Activated naive CD4-positive, alpha-beta T cell treated with anti-CD3 and anti-CD28 coated beads for 36 hours (primary cell): ENCODE data around the gene TREX2. TPM values are rescaled to one million over a fixed set of nuclear protein-coding genes. Genes with fewer than 3 reads are reported as not detected.
A peak's percentile ranks its signal among the peaks of the same experiment; 100 is the strongest.

Experiments used
- CTCF ChIA-PET: fragments of 350-600 bp; sonication (Branson Sonifier 250); formaldehyde crosslinking; loops from one replicate; lab custom pipeline; 2021; ENCODE audit warnings: antibody characterized with exemption; lab: Charles Lee
- DNase-seq: peaks from one replicate; pipeline ENCODE4 v3.0.0-alpha.2; 2020
- H3K27ac Mint-ChIP-seq: one replicate; pipeline ENCODE4 v1.8.0; 2021; ENCODE audit warnings: mild to moderate bottlenecking, mixed read lengths
- H3K27me3 Mint-ChIP-seq: one replicate; pipeline ENCODE4 v1.8.0; 2021; ENCODE audit warnings: low read depth, mixed read lengths
- H3K36me3 Mint-ChIP-seq: one replicate; pipeline ENCODE4 v1.8.0; 2021; ENCODE audit warnings: low read depth, mixed read lengths
- H3K4me1 Mint-ChIP-seq: one replicate; pipeline ENCODE4 v1.8.0; 2021; ENCODE audit warnings: low read depth, mixed read lengths
- H3K4me3 Mint-ChIP-seq: one replicate; pipeline ENCODE4 v1.8.0; 2021; ENCODE audit warnings: mild to moderate bottlenecking, moderate library complexity, mixed read lengths
- H3K9me3 Mint-ChIP-seq: one replicate; pipeline ENCODE4 v1.8.0; 2021; ENCODE audit warnings: mixed read lengths
- intact Hi-C: fragments of 100-400 bp; cut with micrococcal nuclease; formaldehyde crosslinking; loops from one replicate; pipeline ENCODE4 v1.15.1; 2023
- total RNA-seq, 2 experiments: library from RNA; stranded (reverse); gene quantifications; one replicate each; pipeline ENCODE4 v1.2.3, GENCODE V29; 2021

Gene TREX2
- total RNA-seq, 2 experiments from 2014 or later: 1.0 to 1.2 TPM

DNA sequence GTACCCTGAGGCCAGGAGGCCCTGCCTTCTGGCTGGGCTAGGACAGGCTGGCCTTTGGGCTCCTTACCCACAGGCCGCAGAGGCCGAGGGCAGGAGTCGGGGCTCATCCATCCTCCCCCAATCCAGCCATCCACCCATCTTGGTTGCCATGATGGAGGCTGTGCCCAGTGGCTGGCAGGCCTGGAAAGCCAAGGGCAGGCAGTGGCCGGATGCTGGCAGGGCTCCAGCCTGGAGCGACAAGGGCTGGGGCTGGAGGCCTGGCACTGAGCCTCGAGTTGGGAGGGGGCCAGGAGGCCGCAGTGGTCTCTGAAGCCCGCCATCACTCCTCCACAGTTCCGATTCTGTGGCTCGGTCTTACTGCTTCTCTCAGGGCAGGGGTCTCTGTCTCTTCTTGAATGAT is 40.3 kb upstream of the TREX2 start:
- Mint-ChIP-seq H3K27ac (no peak overlapping the region), H3K27me3 (no peaks in the 10 kb centered on the region), H3K9me3 (no peaks in the 10 kb centered on the region), H3K4me1 (no peaks in the 10 kb centered on the region), H3K36me3 (no peaks in the 10 kb centered on the region), H3K4me3 (no peak overlapping the region)
- intact Hi-C loops: no loop called here
- CTCF ChIA-PET: no interaction called here
- DNase-seq: no peak

DNA sequence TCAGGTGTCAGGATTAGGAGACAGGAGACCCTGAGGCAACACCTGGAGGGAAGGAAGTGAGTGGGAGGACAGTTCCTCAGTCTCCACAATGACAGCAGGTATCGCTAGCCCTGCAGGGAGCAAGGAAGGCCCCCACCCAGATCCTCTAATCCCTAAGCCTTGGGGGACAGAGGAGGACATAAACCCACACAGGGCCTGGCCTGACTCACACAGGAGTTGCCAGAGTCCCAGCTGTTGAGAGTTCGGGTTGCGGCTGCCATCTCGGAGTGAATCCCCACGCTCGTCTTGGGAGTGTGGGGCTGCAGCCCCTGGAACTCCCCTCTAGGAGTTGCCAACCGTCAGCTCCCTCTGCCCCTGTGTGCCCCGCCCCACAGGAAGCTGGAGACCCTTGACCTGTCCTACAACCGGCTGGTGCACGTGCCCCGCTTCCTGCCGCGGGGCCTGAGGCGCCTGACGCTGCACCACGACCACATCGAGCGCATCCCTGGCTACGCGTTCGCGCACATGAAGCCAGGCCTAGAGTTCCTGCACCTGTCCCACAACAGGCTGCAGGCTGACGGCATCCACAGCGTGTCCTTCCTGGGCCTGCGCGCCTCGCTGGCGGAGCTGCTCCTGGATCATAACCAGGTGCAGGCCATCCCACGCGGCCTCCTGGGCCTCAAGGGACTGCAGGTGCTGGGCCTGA is 39.7 kb upstream of the TREX2 start:
- no peak overlapping the region for H3K4me3 Mint-ChIP-seq
- intact Hi-C loops: no loop called here
- no peak for DNase-seq
- no peaks in the 10 kb centered on the region for H3K27me3 Mint-ChIP-seq
- no peaks in the 10 kb centered on the region for H3K9me3 Mint-ChIP-seq
- H3K27ac Mint-ChIP-seq: no peak overlapping the region
- no peaks in the 10 kb centered on the region for H3K36me3 Mint-ChIP-seq
- H3K4me1 Mint-ChIP-seq: no peaks in the 10 kb centered on the region
- CTCF ChIA-PET: no interaction called here

DNA sequence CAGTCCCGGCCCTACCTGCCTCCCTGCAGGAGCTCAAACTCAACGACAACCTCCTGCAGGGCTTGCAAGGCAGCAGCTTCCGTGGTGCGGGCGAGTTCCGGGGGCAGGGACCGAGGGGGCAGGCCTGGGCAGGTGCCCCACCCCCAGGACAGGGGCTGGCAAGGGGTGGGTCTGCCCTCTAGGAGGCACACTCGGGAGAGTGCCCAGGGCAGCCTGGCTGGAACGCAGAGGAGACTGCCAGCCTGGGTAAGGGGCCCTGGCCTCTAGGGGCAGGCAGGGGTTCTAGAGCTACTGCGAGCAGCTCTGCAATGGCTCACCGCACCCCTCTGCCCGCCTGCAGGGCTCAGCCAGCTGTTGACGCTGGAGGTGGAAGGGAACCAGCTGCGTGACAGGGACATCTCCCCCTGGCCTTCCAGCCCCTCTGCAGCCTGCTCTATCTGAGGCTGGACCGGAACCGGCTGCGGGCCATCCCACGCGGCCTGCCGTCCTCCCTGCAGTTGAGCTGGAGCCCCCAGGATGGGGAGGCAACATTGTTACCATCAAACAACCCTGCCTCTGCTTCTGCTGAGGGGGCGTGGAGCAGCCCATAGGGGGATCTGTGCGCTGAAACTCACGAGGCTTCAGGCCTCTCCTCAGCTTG is 36.6 kb upstream of the TREX2 start:
- Mint-ChIP-seq H3K9me3 (no peaks in the 10 kb centered on the region), H3K36me3 (no peaks in the 10 kb centered on the region), H3K4me3 (no peak overlapping the region), H3K27me3 (no peaks in the 10 kb centered on the region), H3K27ac (no peak overlapping the region), H3K4me1 (no peaks in the 10 kb centered on the region)
- CTCF ChIA-PET: no interaction called here
- no peak for DNase-seq
- intact Hi-C loops: no loop called here

DNA sequence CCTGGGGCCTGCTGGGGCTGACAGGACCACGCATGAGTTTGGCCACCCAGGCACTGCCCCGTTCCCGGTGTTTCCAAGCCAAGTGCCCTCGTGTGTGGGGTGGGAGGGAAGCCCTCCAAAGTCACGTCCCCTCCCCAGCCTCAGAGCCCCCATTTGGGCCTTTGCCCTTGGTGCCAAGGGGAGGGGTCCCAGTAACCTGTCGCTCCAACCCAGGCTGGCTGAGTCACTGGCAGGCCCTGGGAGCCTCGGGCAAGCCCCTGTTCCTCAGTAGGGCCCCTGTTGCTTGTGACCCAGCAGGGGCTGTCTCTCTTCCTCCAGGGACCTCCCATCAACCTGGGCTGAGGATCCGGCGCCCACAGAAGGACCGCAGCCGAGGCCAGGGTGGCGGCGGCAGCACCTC is 35.2 kb upstream of the TREX2 start:
- CTCF ChIA-PET: no interaction called here
- no peaks in the 10 kb centered on the region for H3K9me3 Mint-ChIP-seq
- DNase-seq: no peak
- intact Hi-C loops: no loop called here
- H3K27me3 Mint-ChIP-seq: no peaks in the 10 kb centered on the region
- H3K4me1 Mint-ChIP-seq: no peaks in the 10 kb centered on the region
- no peak overlapping the region for H3K27ac Mint-ChIP-seq
- H3K36me3 Mint-ChIP-seq: no peaks in the 10 kb centered on the region
- no peak overlapping the region for H3K4me3 Mint-ChIP-seq

DNA sequence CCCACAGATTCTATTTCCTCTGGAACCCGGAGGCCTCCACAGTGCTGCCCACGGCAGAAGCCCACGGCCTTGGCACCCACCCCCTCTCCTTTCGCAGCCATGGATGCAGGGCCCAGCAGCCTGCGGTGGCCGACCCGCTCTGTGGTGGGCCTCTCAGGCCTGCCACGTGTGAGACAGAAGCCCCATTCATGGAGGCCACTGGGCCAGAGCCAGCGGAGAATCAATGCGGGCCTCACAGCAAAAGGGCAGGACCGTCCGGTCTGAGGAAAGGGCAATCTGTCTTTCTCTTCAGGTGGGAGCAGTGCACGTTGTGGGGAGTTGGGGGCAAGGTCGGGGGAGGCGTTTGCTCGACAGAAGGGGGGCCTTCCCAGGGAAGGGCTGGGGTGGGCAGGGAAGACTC is 32.9 kb upstream of the TREX2 start:
- H3K4me3 Mint-ChIP-seq: no peak overlapping the region
- no peaks in the 10 kb centered on the region for H3K36me3 Mint-ChIP-seq
- no peak overlapping the region for H3K27ac Mint-ChIP-seq
- no peaks in the 10 kb centered on the region for H3K27me3 Mint-ChIP-seq
- DNase-seq: no peak
- intact Hi-C loops: no loop called here
- peaks cover 3% of the 10 kb centered on the region for H3K4me1 Mint-ChIP-seq
- CTCF ChIA-PET: no interaction called here
- H3K9me3 Mint-ChIP-seq: no peaks in the 10 kb centered on the region

DNA sequence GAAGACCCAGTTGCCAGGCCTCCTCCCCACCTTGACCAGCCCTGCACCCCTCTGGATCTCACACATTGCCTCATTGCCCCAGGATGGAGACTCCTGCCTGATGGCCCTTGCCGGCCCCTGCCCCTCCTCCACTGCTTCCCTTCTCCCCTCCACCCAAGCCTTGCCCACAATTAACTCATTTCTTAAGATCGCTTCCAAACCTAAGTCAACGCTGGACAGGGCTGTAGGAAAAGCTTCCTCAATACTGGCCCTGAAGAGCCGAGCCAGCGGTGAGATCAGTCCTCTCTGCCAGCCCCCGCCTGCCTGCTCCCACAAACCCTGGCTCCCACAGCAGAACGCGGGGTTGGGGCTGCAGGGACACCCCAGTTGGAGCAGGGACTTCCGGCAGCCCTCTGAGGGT is 32.0 kb upstream of the TREX2 start:
- no peaks in the 10 kb centered on the region for H3K9me3 Mint-ChIP-seq
- intact Hi-C loops: no loop called here
- CTCF ChIA-PET: no interaction called here
- H3K4me3 Mint-ChIP-seq: no peak overlapping the region
- H3K27ac Mint-ChIP-seq: no peak overlapping the region
- no peaks in the 10 kb centered on the region for H3K27me3 Mint-ChIP-seq
- peaks cover 3% of the 10 kb centered on the region for H3K4me1 Mint-ChIP-seq
- H3K36me3 Mint-ChIP-seq: no peaks in the 10 kb centered on the region
- DNase-seq: no peak

DNA sequence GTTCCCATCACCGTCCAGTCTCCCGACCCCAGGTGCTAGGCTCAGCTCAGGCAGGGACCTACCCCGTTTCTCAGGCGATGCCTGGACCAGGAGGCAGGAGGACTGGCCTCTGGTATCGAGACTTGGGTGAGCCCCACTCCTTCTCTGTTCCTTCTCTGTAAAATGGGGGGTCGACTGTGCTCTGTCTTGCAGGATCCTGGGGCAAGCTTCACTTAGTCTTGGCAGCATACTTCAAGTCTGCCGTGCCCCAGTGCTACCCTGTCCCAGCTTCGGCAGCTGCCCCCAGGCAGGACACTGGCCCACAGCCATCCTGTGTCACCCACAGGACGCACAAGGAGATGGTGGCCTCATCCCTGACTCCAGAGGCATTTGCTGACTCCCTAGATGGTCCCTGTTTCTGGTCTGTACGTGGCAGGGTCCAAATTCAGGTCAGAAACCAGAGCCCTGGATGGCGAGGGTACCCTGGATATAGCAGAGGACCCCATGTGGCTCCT is 31.6 kb upstream of the TREX2 start:
- Mint-ChIP-seq H3K36me3 (no peaks in the 10 kb centered on the region), H3K4me3 (no peak overlapping the region)
- CTCF ChIA-PET: no interaction called here

DNA sequence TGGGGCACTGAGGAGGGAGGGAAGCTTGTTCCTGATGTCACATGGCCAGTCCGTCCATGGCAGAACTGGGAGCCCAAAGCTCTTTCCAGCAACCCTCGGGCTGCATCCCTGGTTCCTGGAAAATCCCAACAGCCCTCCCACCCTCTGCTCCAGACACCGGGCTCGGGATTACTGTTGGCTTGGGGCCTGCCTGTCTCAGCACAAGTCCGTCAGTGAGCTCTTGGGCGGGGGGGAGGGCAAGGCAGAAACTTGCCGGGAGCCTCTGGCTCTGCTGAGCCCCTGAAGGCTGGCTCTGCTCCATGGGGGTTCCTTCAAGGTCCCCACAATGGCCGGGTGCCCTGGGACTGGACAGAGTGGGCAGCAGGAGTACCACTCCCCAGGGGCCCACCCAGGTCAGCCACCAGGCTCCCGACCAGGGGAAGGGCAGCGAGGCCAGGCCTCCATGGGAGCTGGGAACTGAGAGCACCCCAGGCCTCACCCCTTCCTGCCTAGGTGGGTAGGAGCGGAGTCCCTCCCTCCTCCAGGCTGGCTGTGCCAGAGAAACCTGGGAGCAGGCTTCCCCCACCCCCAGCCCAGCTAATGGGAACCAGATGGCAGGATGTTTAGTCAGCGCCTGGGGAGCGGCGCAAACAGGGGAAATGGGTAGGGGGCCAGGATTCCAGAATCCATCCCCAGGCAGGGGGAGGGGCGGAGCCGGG is 31.0 kb upstream of the TREX2 start:
- CTCF ChIA-PET: no interaction called here
- H3K27me3 Mint-ChIP-seq: no peaks in the 10 kb centered on the region
- peaks cover 3% of the 10 kb centered on the region for H3K4me1 Mint-ChIP-seq
- H3K9me3 Mint-ChIP-seq: no peaks in the 10 kb centered on the region
- intact Hi-C loops: no loop called here
- no peak for DNase-seq
- H3K27ac Mint-ChIP-seq: no peak overlapping the region
- H3K36me3 Mint-ChIP-seq: no peaks in the 10 kb centered on the region
- H3K4me3 Mint-ChIP-seq: no peak overlapping the region

More for the DNA sequence above, 31.6 kb upstream of the TREX2 start:
- H3K4me1 Mint-ChIP-seq: peaks cover 3% of the 10 kb centered on the region
- intact Hi-C loops: no loop called here
- DNase-seq: no peak
- no peaks in the 10 kb centered on the region for H3K27me3 Mint-ChIP-seq
- no peak overlapping the region for H3K27ac Mint-ChIP-seq
- no peaks in the 10 kb centered on the region for H3K9me3 Mint-ChIP-seq

DNA sequence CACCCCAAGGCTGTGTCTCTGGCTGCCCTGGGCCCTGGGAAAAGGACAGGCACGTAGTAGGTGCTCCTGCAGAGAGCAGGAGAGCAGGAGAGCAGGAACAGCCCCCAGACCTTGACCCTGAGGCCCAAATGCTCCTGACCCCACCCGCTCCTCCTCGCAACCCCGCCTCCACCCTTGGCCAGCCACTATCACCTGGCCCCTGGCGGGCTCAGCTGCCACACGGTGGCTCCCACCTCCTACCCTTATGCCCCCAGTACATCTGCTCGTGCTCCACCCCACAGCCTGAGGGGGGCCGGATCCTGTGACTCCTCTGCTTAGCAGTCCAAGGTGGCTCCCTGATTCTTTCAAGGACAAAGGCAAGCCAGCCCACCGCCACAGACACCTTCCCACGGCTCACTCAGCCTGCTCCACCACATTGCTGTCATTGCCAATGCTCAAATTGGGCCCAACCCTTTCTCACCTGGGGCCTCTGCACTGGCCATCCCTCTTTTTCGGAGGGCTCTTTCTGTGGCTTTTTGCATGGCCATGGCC is 30.0 kb upstream of the TREX2 start:
- DNase-seq: no peak
- H3K27ac Mint-ChIP-seq: no peak overlapping the region
- H3K4me1 Mint-ChIP-seq: peaks cover 6% of the 10 kb centered on the region
- H3K9me3 Mint-ChIP-seq: no peaks in the 10 kb centered on the region
- no peaks in the 10 kb centered on the region for H3K36me3 Mint-ChIP-seq
- intact Hi-C loops: no loop called here
- CTCF ChIA-PET: interaction anchor here (6.5 kb wide), 1 partner anchor 31 kb away, joined by 61 read pairs; no protein-coding TSS in a partner anchor
- no peaks in the 10 kb centered on the region for H3K27me3 Mint-ChIP-seq
- no peak overlapping the region for H3K4me3 Mint-ChIP-seq

DNA sequence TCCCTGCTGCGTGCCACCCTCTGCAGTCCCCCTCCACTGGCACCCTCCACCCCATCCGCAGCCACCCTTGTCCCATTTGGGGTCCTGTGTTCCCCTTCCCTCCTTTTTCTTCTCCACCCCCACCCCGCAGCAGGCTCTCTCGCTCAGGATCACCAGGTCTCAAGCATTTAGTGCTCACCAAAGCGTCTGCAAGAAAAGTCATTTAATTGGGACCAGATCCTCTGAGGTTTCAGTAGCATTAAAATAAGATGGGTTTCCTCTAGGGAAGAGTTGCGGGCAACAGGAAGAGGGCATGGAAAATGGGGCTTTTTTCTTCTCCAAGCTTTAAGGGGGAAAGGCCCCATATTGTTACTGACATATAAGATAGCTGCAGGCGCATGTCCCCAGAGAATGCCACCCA is 29.4 kb upstream of the TREX2 start:
- no peak overlapping the region for H3K27ac Mint-ChIP-seq
- CTCF ChIA-PET: interaction anchor here (6.5 kb wide), 1 partner anchor 32 kb away, joined by 61 read pairs; no protein-coding TSS in a partner anchor
- H3K36me3 Mint-ChIP-seq: no peaks in the 10 kb centered on the region
- H3K4me3 Mint-ChIP-seq: no peak overlapping the region
- H3K9me3 Mint-ChIP-seq: no peaks in the 10 kb centered on the region
- peaks cover 6% of the 10 kb centered on the region for H3K4me1 Mint-ChIP-seq
- no peak for DNase-seq
- intact Hi-C loops: no loop called here
- H3K27me3 Mint-ChIP-seq: no peaks in the 10 kb centered on the region

DNA sequence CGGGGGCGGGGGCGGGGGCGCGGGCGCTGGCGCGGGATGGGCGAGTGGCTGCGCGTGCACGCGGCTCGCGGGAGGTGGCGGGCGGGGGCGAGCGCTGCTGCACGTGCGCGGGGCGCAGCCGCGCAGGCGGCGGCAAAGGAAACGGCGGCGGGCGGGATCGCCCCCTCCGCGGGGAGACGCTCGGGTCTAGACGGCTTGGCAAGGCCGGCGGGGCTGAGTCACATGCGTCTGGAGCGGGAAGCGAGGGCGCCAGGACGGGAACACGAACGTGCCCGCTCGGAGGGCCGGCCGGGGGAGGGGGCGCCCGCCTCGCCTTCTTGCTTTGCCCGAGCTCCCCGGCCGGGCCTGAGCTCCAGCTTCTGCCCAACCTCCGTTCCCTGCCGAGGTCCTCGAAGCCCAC is 28.9 kb upstream of the TREX2 start:
- H3K4me3 Mint-ChIP-seq: no peak overlapping the region
- CTCF ChIA-PET: interaction anchor here (6.5 kb wide), 1 partner anchor 32 kb away, joined by 61 read pairs; no protein-coding TSS in a partner anchor
- no peaks in the 10 kb centered on the region for H3K27me3 Mint-ChIP-seq
- no peaks in the 10 kb centered on the region for H3K36me3 Mint-ChIP-seq
- H3K4me1 Mint-ChIP-seq: peaks cover 6% of the 10 kb centered on the region
- peak; percentile 64 for DNase-seq
- no peaks in the 10 kb centered on the region for H3K9me3 Mint-ChIP-seq
- no peak overlapping the region for H3K27ac Mint-ChIP-seq
- intact Hi-C loops: loop anchor here (5.0 kb wide), 1 partner anchor 498 kb away; the partner anchor contains the start of genes HCFC1 and TMEM187

DNA sequence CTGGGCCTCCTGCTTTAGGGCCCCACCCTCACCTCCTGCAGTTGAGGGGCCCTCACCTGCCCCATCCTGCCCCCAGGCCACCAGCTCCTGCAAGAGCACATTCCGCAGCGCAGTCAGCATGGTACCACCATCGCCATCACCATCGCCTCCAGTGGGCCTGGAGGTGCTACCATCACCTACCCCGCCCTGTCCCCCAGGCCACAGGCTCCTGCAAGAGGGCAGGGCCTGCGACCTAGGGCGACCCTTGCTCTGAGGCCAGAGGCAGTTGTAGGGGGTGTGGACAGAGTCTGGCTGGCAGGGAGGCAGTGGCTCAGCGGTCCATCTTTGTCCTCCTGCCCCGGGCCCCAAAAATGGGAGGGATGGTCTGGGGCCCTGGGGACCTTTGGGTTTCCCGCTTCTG is 28.4 kb upstream of the TREX2 start:
- H3K9me3 Mint-ChIP-seq: no peaks in the 10 kb centered on the region
- no peak overlapping the region for H3K27ac Mint-ChIP-seq
- H3K4me1 Mint-ChIP-seq: peaks cover 8% of the 10 kb centered on the region
- intact Hi-C loops: loop anchor here (5.0 kb wide), 1 partner anchor 498 kb away; the partner anchor contains the start of genes HCFC1 and TMEM187
- no peak for DNase-seq
- H3K4me3 Mint-ChIP-seq: no peak overlapping the region
- H3K27me3 Mint-ChIP-seq: no peaks in the 10 kb centered on the region
- no peaks in the 10 kb centered on the region for H3K36me3 Mint-ChIP-seq
- CTCF ChIA-PET: interaction anchor here (6.5 kb wide), 1 partner anchor 33 kb away, joined by 61 read pairs; no protein-coding TSS in a partner anchor
